Mesothelial cell of epicardium (in vitro differentiated cells): ENCODE measurements around the gene MMP3. TPM values are rescaled to one million over a fixed set of nuclear protein-coding genes. Genes with fewer than 3 reads are reported as not detected.
"Not testable (repeated sequence)": the region's sequence is repeated elsewhere in the genome, so short reads cannot be mapped to it uniquely, and the experiment has no call there.

Experiments
- DNase-seq, 2 experiments: peaks; one replicate each; pipeline ENCODE4 v3.0.0; 2021; ENCODE audit warnings: low spot score in 2 of 2; ENCODE audit not compliant: unreplicated experiment in 2 of 2
- H3K27ac Mint-ChIP-seq: 2 replicates; pipeline ENCODE4 v1.8.0; 2021; ENCODE audit warnings: mixed read lengths
- H3K27me3 Mint-ChIP-seq: 2 replicates; pipeline ENCODE4 v1.8.0; 2021; ENCODE audit warnings: low read depth, mixed read lengths
- H3K36me3 Mint-ChIP-seq: 2 replicates; pipeline ENCODE4 v1.8.0; 2021; ENCODE audit warnings: mixed read lengths
- H3K4me1 Mint-ChIP-seq: 2 replicates; pipeline ENCODE4 v1.8.0; 2021; ENCODE audit warnings: mixed read lengths
- H3K4me3 Mint-ChIP-seq: 2 replicates; pipeline ENCODE4 v1.8.0; 2021; ENCODE audit warnings: mild to moderate bottlenecking, moderate library complexity, mixed read lengths
- H3K9me3 Mint-ChIP-seq: 2 replicates; pipeline ENCODE4 v1.8.0; 2021; ENCODE audit warnings: mixed read lengths
- CTCF ChIP-seq: fragments of 200-600 bp; sonication (generic); IDR thresholded peaks from one replicate; pipeline ENCODE4 v1.5.0; 2021; ENCODE audit warnings: antibody characterized with exemption; ENCODE audit not compliant: unreplicated experiment
- total RNA-seq: library from RNA; stranded (reverse); gene quantifications from 3 replicates; pipeline ENCODE4 v1.2.1, GENCODE V29; 2021

MMP3 gene
- total RNA-seq, 1 donor from 2014 or later, result not detected

- H3K36me3 Mint-ChIP-seq, result no peaks in the 10 kb centered on the region
- H3K9me3 Mint-ChIP-seq, result no peaks in the 10 kb centered on the region
- no peaks in the 10 kb centered on the region for H3K4me1 Mint-ChIP-seq
- no peak overlapping the region for H3K4me3 Mint-ChIP-seq
- peaks cover 2% of the 10 kb centered on the region for H3K27me3 Mint-ChIP-seq
- no peak for DNase-seq
- H3K27ac Mint-ChIP-seq, result no peak overlapping the region
- TF ChIP-seq CTCF, result no peak
Measured at GRCh38 chr11:102878595-102878994, 35.2 kb upstream of the MMP3 start.

GRCh38 chr11:102874852-102875251 lies 31.4 kb upstream of the MMP3 start, which contains the start of gene MMP12:
MMP12 (minus strand) TSS chr11:102874982; CDS start chr11:102874937, 45 bp downstream.
- H3K9me3 Mint-ChIP-seq, result no peaks in the 10 kb centered on the region
- peaks cover under 1% of the 10 kb centered on the region for H3K27me3 Mint-ChIP-seq
- no peak within 1 kb of the TSS for H3K4me3 Mint-ChIP-seq
- H3K4me1 Mint-ChIP-seq, result no peaks in the 10 kb centered on the region
- no peak within 1 kb of the TSS for H3K27ac Mint-ChIP-seq
- no peak for TF ChIP-seq CTCF
- DNase-seq, result no peak
- H3K36me3 Mint-ChIP-seq, result no peaks in the 10 kb centered on the region

GRCh38 chr11:102869354-102869964 lies 26.1 kb upstream of the MMP3 start:
- DNase-seq, H3K9me3 Mint-ChIP-seq, H3K27me3 Mint-ChIP-seq, H3K36me3 Mint-ChIP-seq, H3K4me1 Mint-ChIP-seq, H3K4me3 Mint-ChIP-seq, H3K27ac Mint-ChIP-seq: not testable (repeated sequence)

- DNase-seq, result no peak
- TF ChIP-seq CTCF, result no peak
- peaks cover 5% of the 10 kb centered on the region for H3K4me1 Mint-ChIP-seq
- no peaks in the 10 kb centered on the region for H3K36me3 Mint-ChIP-seq
- no peak overlapping the region for H3K27ac Mint-ChIP-seq
- no peak overlapping the region for H3K4me3 Mint-ChIP-seq
- no peaks in the 10 kb centered on the region for H3K9me3 Mint-ChIP-seq
- no peaks in the 10 kb centered on the region for H3K27me3 Mint-ChIP-seq
Measured at GRCh38 chr11:102868339-102868738, 24.9 kb upstream of the MMP3 start.

GRCh38 chr11:102864724-102865123 lies 21.3 kb upstream of the MMP3 start:
- H3K36me3 Mint-ChIP-seq, result no peaks in the 10 kb centered on the region
- no peak for TF ChIP-seq CTCF
- no peak overlapping the region for H3K4me3 Mint-ChIP-seq
- H3K9me3 Mint-ChIP-seq, result no peaks in the 10 kb centered on the region
- peaks cover 5% of the 10 kb centered on the region for H3K4me1 Mint-ChIP-seq
- H3K27me3 Mint-ChIP-seq, result no peaks in the 10 kb centered on the region
- no peak overlapping the region for H3K27ac Mint-ChIP-seq
- DNase-seq, result no peak

- no peak for TF ChIP-seq CTCF
- no peak overlapping the region for H3K4me3 Mint-ChIP-seq
- H3K27me3 Mint-ChIP-seq, result no peaks in the 10 kb centered on the region
- H3K9me3 Mint-ChIP-seq, result peaks cover 4% of the 10 kb centered on the region
- no peak overlapping the region for H3K27ac Mint-ChIP-seq
- DNase-seq, result no peak
- H3K36me3 Mint-ChIP-seq, result no peaks in the 10 kb centered on the region
- H3K4me1 Mint-ChIP-seq, result peaks cover 18% of the 10 kb centered on the region
Measured at GRCh38 chr11:102853956-102854355, 10.5 kb upstream of the MMP3 start.
